Subcutaneous abdominal adipose tissue (tissue), 5 donors: Measurements from ENCODE around the gene CCNT2.

Experiments used
- H3K27ac ChIP-seq: one replicate; pipeline ENCODE4 v1.7.0; 2013; ENCODE audit warnings: low read depth, mild to moderate bottlenecking, inconsistent platforms, low read length, moderate library complexity
- H3K27me3 ChIP-seq, 5 donors: one replicate each; pipeline ENCODE4 v1.7.0; 2013; ENCODE audit warnings: low read length in 5 of 5, inconsistent platforms in 1 of 5; ENCODE audit not compliant: control insufficient read depth in 5 of 5, insufficient read depth in 4 of 5
- H3K36me3 ChIP-seq, 5 donors: one replicate each; pipeline ENCODE4 v1.7.0; 2013; ENCODE audit warnings: low read length in 5 of 5; ENCODE audit not compliant: control insufficient read depth in 5 of 5, insufficient read depth in 5 of 5
- H3K4me1 ChIP-seq, 5 donors: one replicate each; pipeline ENCODE4 v1.7.0; 2013; ENCODE audit warnings: low read length in 5 of 5, mild to moderate bottlenecking in 3 of 5, moderate library complexity in 1 of 5; ENCODE audit not compliant: control insufficient read depth in 5 of 5, insufficient read depth in 5 of 5
- H3K4me3 ChIP-seq, 5 donors: one replicate each; pipeline ENCODE4 v1.7.0; 2013; ENCODE audit warnings: low read length in 5 of 5, low read depth in 1 of 5
- H3K9ac ChIP-seq, 5 donors: one replicate each; pipeline ENCODE4 v1.7.0; 2013; ENCODE audit warnings: low read length in 5 of 5, mild to moderate bottlenecking in 4 of 5, moderate library complexity in 3 of 5
- H3K9me3 ChIP-seq, 5 donors: one replicate each; pipeline ENCODE4 v1.7.0; 2013; ENCODE audit warnings: low read length in 5 of 5; ENCODE audit not compliant: control insufficient read depth in 5 of 5
- donor health status: healthy.
- donor health status: healthy.
- donor health status: healthy.
- donor health status: healthy.
- donor health status: healthy.

Gene CCNT2

DNA sequence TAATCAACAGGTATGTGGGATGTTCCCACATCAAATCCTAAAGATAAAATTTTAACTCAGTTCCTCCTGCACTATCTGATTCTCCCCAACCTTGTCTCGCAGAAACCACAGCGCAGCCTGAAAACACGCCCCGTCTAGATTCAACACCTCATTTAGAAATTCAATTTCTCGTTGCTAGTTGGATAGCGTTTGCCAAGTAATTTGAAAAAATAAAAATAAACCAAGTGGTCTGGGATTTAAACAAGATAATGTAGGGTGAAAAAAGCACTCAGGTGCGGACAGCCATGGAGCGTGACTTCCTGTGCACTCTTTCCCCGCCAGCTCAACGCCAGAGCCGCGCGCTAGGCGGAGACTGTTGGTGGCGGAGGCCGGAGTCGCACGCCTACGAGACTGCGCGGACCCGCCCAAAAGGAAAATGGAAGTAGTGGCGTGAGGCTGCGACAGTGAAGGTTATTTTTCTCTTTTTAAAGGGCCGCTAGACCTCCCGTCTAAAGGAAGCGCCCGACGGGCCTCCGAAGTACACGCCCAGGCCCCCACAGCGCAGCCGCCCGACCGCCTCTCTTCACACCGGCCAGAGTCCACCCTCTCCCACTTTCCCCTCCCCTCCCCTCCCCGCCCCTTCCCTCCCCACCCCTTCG, 615 bp upstream of the CCNT2 start:
- Histone ChIP-seq H3K36me3 (peaks cover 0 to 2% (median 0%) of the 10 kb centered on the region in 5 donors), H3K9me3 (no peaks in the 10 kb centered on the region), H3K9ac (peak overlapping the region; percentile 71 to 90 (median 81)), H3K4me1 (peaks cover 0 to 43% (median 33%) of the 10 kb centered on the region in 5 donors), H3K27me3 (no peaks in the 10 kb centered on the region), H3K4me3 (peak overlapping the region; percentile 85 to 99 (median 97)), H3K27ac (peak overlapping the region; percentile 87)

DNA sequence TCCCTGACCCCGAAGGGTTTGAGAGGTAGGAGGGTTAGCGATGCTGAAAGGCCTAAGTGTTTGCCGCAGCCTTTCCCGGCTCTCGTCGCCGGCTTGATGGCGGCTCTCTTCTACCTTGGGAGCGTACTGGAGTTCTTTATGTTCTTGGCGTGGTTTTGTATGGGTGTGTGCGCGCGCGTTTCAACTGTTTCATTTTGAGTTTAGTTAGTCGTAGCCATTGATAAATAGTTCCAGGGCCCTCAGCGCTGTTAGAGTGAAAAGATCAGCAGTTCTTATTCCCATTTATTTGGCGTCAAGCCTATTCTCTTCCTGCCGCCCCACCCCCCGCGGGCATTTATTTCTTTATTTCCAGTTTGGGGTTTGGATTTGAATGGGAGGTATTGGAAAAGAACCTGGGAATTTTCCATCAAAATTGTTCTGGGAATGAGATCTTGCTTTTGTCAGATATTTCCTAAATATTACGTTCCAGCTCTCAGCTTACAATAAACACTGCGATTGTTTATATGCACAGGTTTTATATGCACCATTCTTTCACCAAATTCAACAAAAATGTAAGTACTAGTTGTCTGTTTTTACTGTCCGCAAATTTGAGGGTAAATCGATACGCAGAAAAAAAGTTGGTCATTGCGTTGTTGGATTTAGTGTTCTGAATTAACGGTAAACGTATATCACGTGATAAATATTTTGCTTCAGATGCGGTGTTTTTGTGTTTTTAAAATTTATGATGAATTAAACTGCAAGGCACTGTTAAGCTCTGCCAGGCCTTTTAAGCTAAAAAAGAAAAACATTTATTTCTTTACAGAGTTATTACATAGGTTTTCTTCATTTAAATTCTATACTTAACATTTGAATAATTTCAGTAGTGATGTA, 954 bp downstream of the CCNT2 start:
- H3K27ac ChIP-seq, result peak overlapping the region; percentile 99
- H3K9me3 ChIP-seq, result no peaks in the 10 kb centered on the region
- peak overlapping the region; percentile 95 to 99 (median 98) for H3K4me3 ChIP-seq
- H3K36me3 ChIP-seq, result peaks cover 0 to 4% (median 0%) of the 10 kb centered on the region in 5 donors
- H3K9ac ChIP-seq, result peak overlapping the region; percentile 93 to 100 (median 98)
- H3K4me1 ChIP-seq, result peaks cover 0 to 43% (median 33%) of the 10 kb centered on the region in 5 donors
- no peaks in the 10 kb centered on the region for H3K27me3 ChIP-seq

DNA sequence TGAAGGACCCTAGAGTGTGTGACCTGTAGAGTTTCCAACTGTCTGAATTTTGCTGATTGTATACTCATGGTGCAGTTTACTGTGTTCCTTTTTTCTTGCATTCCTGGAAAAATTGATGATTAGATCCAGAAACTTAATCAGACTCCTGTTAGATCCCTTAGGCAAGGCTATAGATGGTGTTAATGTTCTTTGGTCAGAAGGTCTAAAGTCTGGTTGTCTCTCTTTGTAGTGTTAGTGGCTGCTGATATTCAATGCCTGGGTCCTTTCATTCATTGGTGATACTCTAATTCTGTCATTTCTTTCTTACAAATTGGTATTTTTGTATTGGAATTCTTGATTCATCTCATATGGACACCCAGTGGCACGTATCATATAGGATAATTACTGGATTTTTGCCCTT, 6.3 kb downstream of the CCNT2 start:
- Histone ChIP-seq H3K4me1 (peaks cover 2 to 59% (median 44%) of the 10 kb centered on the region in 5 donors), H3K9me3 (no peaks in the 10 kb centered on the region)

DNA sequence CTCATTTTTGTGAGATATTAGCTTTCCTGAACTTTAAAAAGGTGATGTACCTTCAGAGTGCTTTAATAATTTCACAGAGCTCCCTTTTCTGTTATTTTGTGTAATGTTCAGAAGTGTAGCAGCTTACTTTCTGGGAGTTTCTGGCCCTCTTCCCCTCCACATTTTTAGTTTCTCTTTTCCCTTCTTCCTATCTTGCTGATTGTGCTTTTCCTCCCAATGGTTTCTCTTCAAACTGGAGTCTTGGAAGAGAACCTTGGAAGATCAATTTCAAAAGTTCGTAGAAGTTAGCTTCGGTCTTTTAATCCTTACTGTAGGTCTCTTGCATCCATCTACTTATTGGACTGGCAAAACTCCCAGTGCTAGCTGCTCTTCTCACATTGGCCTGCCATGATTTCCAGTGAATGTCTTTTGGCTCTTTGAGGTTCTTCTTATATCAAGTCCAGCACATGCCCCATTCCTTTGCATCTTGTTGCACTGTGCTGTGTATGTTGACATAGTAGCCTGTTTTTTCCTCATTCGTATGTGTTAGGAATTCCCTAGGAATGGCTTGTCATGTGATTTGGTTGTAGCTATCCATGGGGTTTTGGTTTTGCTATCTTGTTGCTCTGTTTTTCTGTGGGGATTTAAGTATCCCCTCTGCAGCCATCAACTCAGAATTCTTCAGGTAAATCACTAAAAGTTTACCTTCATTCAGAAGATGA, 7.8 kb downstream of the CCNT2 start:
- Histone ChIP-seq H3K9me3 (no peaks in the 10 kb centered on the region), H3K36me3 (peaks cover 0 to 8% (median 0%) of the 10 kb centered on the region in 5 donors), H3K4me3 (peak overlapping the region in 1 of 5 donors; percentile 15), H3K27me3 (no peaks in the 10 kb centered on the region), H3K9ac (no peak overlapping the region), H3K4me1 (peaks cover 2 to 47% (median 32%) of the 10 kb centered on the region in 5 donors), H3K27ac (no peak overlapping the region)

More for the DNA sequence above, 6.3 kb downstream of the CCNT2 start:
- no peaks in the 10 kb centered on the region for H3K27me3 ChIP-seq
- no peak overlapping the region for H3K4me3 ChIP-seq
- H3K36me3 ChIP-seq, result peaks cover 0 to 8% (median 0%) of the 10 kb centered on the region in 5 donors
- no peak overlapping the region for H3K27ac ChIP-seq
- no peak overlapping the region for H3K9ac ChIP-seq

DNA sequence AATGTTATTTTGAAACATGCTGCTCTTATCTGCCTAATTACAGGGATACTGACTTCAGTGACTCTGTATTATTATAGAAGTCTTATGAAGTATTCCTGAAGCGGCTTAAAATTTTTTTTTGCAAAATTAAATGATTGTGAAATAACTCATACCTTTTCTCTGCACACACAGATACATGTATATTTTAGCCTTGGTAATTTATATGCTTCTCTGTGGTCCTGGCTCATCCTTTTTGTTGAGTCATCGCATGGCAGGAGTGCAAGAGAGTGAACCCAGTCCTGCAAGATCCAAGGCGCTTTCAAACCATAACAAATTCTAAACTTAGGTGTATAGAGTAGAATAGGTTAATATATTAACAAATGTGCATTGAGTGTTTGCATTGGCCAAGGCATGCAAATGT, 8.6 kb downstream of the CCNT2 start:
- no peaks in the 10 kb centered on the region for H3K27me3 ChIP-seq
- H3K27ac ChIP-seq, result no peak overlapping the region

DNA sequence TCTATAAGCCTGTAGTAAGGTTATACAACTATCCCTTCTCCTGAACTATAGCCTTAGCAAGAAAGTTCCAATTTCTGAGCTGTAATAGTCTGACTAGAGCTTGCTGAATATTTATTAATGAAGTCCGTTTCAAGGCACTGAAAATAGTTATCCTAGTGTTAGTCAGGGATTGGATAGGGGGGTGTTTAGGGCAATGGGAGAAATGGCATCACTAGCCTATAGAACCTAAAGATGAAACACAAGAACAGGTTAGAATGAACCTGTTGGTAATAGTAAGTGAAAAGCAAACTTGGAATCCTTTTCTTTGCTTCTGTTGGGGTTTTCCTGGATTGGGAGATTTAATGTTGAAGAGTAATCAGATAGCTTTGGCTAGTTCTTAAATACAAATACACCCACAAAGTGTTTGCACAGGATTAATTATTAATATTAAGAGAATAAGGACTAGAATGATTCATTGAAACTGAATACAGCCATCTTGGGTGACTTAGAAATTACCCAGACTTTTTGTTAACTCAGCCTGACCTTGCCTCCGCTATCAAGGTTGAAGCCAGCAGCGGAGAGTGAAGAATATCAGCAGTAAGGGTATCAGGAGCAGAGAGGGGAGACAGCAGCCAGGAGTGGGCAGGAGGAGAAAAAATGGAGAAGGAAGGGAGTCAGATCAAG, 14.4 kb downstream of the CCNT2 start:
- Histone ChIP-seq H3K9ac (peak overlapping the region in 1 of 5 donors; percentile 7), H3K4me3 (no peak overlapping the region)

More for the DNA sequence above, 8.6 kb downstream of the CCNT2 start:
- peaks cover 0 to 8% (median 0%) of the 10 kb centered on the region in 5 donors for H3K36me3 ChIP-seq
- H3K4me3 ChIP-seq, result no peak overlapping the region
- no peaks in the 10 kb centered on the region for H3K9me3 ChIP-seq
- H3K9ac ChIP-seq, result no peak overlapping the region
- H3K4me1 ChIP-seq, result peaks cover 2 to 39% (median 34%) of the 10 kb centered on the region in 5 donors

DNA sequence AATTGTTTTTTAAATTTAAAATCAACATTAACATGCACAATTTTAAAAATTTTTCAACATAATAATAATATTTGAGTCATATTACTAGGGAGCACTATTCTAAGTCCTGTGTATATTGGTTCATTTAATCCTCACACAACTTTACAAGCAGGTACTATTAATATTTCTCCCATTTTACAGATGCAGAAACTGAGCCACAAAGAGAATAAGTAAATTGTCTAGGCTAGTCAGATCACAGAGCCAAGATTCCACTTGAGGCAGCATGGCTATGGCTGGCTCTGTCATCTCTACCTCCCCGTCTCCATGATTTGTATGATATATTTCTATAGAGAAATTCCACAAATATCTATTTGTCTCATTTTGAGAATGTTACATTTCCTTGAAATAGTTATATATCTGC, 15.1 kb downstream of the CCNT2 start:
- Histone ChIP-seq H3K4me3 (no peak overlapping the region), H3K9ac (no peak overlapping the region), H3K27ac (no peak overlapping the region), H3K9me3 (no peaks in the 10 kb centered on the region), H3K36me3 (peaks cover 1 to 11% (median 4%) of the 10 kb centered on the region in 5 donors), H3K27me3 (no peaks in the 10 kb centered on the region), H3K4me1 (peaks cover 0 to 33% (median 28%) of the 10 kb centered on the region in 5 donors)

More for the DNA sequence above, 14.4 kb downstream of the CCNT2 start:
- H3K27me3 ChIP-seq, result no peaks in the 10 kb centered on the region
- peaks cover 0 to 33% (median 28%) of the 10 kb centered on the region in 5 donors for H3K4me1 ChIP-seq
- H3K27ac ChIP-seq, result no peak overlapping the region
- peaks cover 0 to 6% (median 2%) of the 10 kb centered on the region in 5 donors for H3K36me3 ChIP-seq
- H3K9me3 ChIP-seq, result no peaks in the 10 kb centered on the region

DNA sequence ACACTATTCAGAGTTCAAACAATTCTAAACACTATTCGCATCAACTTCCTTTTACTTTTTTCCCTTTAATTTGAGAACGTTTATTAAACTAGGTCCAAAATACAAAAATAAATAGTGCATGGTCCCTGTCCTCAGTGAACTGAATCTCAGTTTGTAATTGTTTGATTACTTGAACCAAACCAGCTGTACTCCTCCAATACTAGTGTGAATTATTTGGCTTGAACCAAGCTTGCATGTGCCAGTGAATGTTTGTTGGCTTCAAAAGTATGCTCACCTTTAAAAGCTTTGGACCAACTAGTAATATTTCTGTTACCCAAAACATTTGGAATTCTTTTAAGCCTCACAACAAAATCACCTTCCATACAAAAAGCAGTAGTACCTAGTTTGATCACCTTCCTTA, 15.5 kb downstream of the CCNT2 start:
- Histone ChIP-seq H3K27ac (no peak overlapping the region), H3K27me3 (no peaks in the 10 kb centered on the region), H3K4me1 (peaks cover 0 to 33% (median 27%) of the 10 kb centered on the region in 5 donors), H3K4me3 (no peak overlapping the region), H3K36me3 (peaks cover 2 to 15% (median 5%) of the 10 kb centered on the region in 5 donors), H3K9me3 (no peaks in the 10 kb centered on the region), H3K9ac (no peak overlapping the region)

DNA sequence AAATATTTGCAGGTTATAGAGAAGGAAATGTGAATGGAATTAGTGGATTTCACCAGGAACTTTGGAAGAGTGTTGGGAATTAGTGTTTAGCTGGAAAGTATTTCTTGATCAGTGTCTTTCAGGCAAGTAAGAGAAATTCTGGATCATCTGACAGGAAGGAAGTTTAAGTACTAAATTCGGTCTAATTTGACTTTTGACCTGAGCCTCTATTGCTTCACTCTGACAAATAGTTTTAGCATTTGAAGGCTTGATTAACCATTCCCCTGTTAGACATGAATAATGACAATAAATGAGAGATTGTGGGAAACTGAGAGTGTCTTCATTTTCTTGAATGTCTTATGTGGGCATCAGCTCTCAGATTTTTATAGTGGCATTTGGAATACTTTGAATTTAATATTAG, 16.0 kb downstream of the CCNT2 start:
- H3K27me3 ChIP-seq, result no peaks in the 10 kb centered on the region
- peak overlapping the region in 1 of 5 donors; percentile 40 for H3K9ac ChIP-seq
- H3K27ac ChIP-seq, result no peak overlapping the region
- H3K4me3 ChIP-seq, result no peak overlapping the region
- H3K36me3 ChIP-seq, result peaks cover 4 to 16% (median 6%) of the 10 kb centered on the region in 5 donors
- peaks cover 0 to 33% (median 27%) of the 10 kb centered on the region in 5 donors for H3K4me1 ChIP-seq
- H3K9me3 ChIP-seq, result no peaks in the 10 kb centered on the region
